K562 (cell line): Measurements from ENCODE around the gene POLDIP3. TPM values are rescaled to one million over a fixed set of nuclear protein-coding genes. Genes with fewer than 3 reads are reported as not detected.
"Not testable (repeated sequence)": the region's sequence is repeated elsewhere in the genome, so short reads cannot be mapped to it uniquely, and the experiment has no call there.

Experiments
- ATAC-seq: fragments of 200-7000 bp; cut with Tn5 transposase; 3 replicates; pipeline ENCODE4 v1.9.1; 2020; ENCODE audit warnings: moderate library complexity
- BruUV-seq: library from RNA; stranded (reverse); fragments of 400-500 nt; replicated peaks from 2 replicates; lab custom pipeline; 2021; lab: Mats Ljungman, UMichigan
- CTCF ChIA-PET: fragments of 300-600 bp; formaldehyde crosslinking; extraction: SDS; loops from one replicate; lab custom pipeline; 2021; ENCODE audit warnings: low intra/inter-chr PET ratio; lab: Yijun Ruan, JAX
- POLR2A ChIA-PET: fragments of 300-600, 350-650 bp; sonication (Branson Sonifier 250); formaldehyde crosslinking; extraction: SDS; loops from one replicate; lab custom pipeline; 2021; ENCODE audit warnings: antibody characterized with exemption, inconsistent platforms; lab: Yijun Ruan, JAX
- DNase-seq, 4 experiments: peaks; one replicate each; pipeline versions ENCODE4 v3.0.0 to v3.0.0-alpha.2; 2011 to 2018; ENCODE audit warnings: low spot score in 3 of 4, mixed read lengths in 3 of 4; ENCODE audit errors: extremely low read depth in 1 of 4
- FAIRE-seq: peaks from 2 replicates; lab custom pipeline; 2011; peaks lifted over from hg19 to GRCh38; lab: Jason Lieb, UNC
- H2AFZ ChIP-seq: 2 replicates; pipeline ENCODE4 v1.6.0; 2011; ENCODE audit warnings: low read depth, low read length, control low read depth, inconsistent platforms
- H3K27ac ChIP-seq: fragments of 200-600 bp; 3 replicates; pipeline ENCODE4 v1.8.0; 2011; ENCODE audit warnings: low read depth, mild to moderate bottlenecking, control low read depth, inconsistent platforms, low read length, moderate library complexity, mixed read lengths; ENCODE audit errors: extremely low read depth
- H3K27me3 ChIP-seq, 2 experiments: fragments of 300-600 bp in 1 of 2; 2 replicates in 1 of 2; 3 replicates in 1 of 2; pipeline versions ENCODE4 v1.6.0 to v1.8.0; 2011; ENCODE audit warnings: inconsistent platforms in 2 of 2, low read length in 2 of 2, mild to moderate bottlenecking in 1 of 2, mixed read lengths in 1 of 2, moderate library complexity in 1 of 2; ENCODE audit not compliant: control insufficient read depth in 2 of 2, insufficient read depth in 2 of 2
- H3K36me3 ChIP-seq: fragments of 300-600 bp; 3 replicates; pipeline ENCODE4 v1.8.0; 2011; ENCODE audit warnings: mild to moderate bottlenecking, low read length, inconsistent platforms; ENCODE audit not compliant: control insufficient read depth, insufficient read depth
- H3K4me1 ChIP-seq, 2 experiments: fragments of 200-600 bp in 1 of 2; replicated peaks in 1 of 2; 2 replicates in 1 of 2; 3 replicates in 1 of 2; pipeline versions ENCODE4 v1.5.1 to v1.8.0; 2011; ENCODE audit warnings: inconsistent platforms in 2 of 2, low read length in 2 of 2, mild to moderate bottlenecking in 1 of 2, mixed read lengths in 1 of 2, moderate library complexity in 1 of 2; ENCODE audit not compliant: control insufficient read depth in 2 of 2, insufficient read depth in 2 of 2
- H3K4me2 ChIP-seq: 2 replicates; pipeline ENCODE4 v1.6.1; 2011; ENCODE audit warnings: low read length, control low read depth, inconsistent platforms, mixed read lengths; ENCODE audit not compliant: insufficient read depth
- H3K4me3 ChIP-seq: fragments of 200-600 bp; sonication (generic), shearing (Covaris generic); 2 replicates; pipeline ENCODE4 v1.5.1; 2016; ENCODE audit warnings: control low read depth, inconsistent platforms
- H3K79me2 ChIP-seq: fragments of 200-600 bp; 3 replicates; pipeline ENCODE4 v1.8.0; 2011; ENCODE audit warnings: low read length, inconsistent platforms; ENCODE audit not compliant: control insufficient read depth, insufficient read depth
- H3K9ac ChIP-seq, 2 experiments: 2 replicates each; pipeline versions ENCODE4 v1.6.0 to v1.6.1; 2011; ENCODE audit warnings: low read depth in 2 of 2, low read length in 2 of 2, control low read depth in 1 of 2, inconsistent platforms in 1 of 2, mild to moderate bottlenecking in 1 of 2, mixed read lengths in 1 of 2; ENCODE audit not compliant: insufficient read depth in 1 of 2
- H3K9me1 ChIP-seq: one replicate; pipeline ENCODE4 v1.6.0; 2011; ENCODE audit warnings: inconsistent platforms, mild to moderate bottlenecking, low read length, moderate library complexity; ENCODE audit not compliant: control insufficient read depth, insufficient read depth
- H3K9me3 ChIP-seq: replicated peaks from 2 replicates; pipeline ENCODE4 v1.5.1; 2011; ENCODE audit warnings: low read depth, low read length, inconsistent platforms; ENCODE audit not compliant: control insufficient read depth, insufficient read depth
- H4K20me1 ChIP-seq: replicated peaks from 2 replicates; pipeline ENCODE4 v1.6.1; 2011; ENCODE audit warnings: low read length, inconsistent platforms, mixed read lengths; ENCODE audit not compliant: control insufficient read depth, insufficient read depth
- POLR2A ChIP-seq: fragments of 450-650 bp; conservative IDR thresholded peaks from 2 replicates; pipeline ENCODE4 v1.6.1; 2016
- POLR2G ChIP-seq: fragments of 200-400 bp; formaldehyde crosslinking; IDR thresholded peaks from 2 replicates; pipeline ENCODE4 v1.6.1; 2017; ENCODE audit warnings: low read depth, mild to moderate bottlenecking, antibody characterized with exemption, low read length, moderate library complexity
- RBFOX2 ChIP-seq: fragments of 200-400 bp; formaldehyde crosslinking; IDR thresholded peaks from 2 replicates; pipeline ENCODE4 v1.6.1; 2017; ENCODE audit warnings: low read depth, mild to moderate bottlenecking, low read length, moderate library complexity
- SUPT5H ChIP-seq: fragments of 450-650 bp; IDR thresholded peaks from 2 replicates; pipeline ENCODE4 v1.6.1; 2016
- ZBTB33 ChIP-seq: sonication (generic); formaldehyde crosslinking; IDR thresholded peaks from 2 replicates; pipeline ENCODE4 v1.8.1; 2023; ENCODE audit warnings: mild to moderate bottlenecking, missing genetic modification reagents
- WGBS: fragments of 100-300 bp; shearing (Covaris generic); methylation state at CpG from one replicate; pipeline ENCODE4 v1.1.6; 2016; ENCODE audit warnings: low coverage, mixed read lengths; ENCODE audit not compliant: insufficient coverage; ENCODE audit errors: missing lambda C conversion rate; 5-methylcytosine and 5-hydroxymethylcytosine counted together
- in situ Hi-C: fragments of 300-500 bp; cut with MboI; formaldehyde crosslinking; loops from 4 replicates; pipeline ENCODE4 v1.15.0; 2018; ENCODE audit warnings: inconsistent platforms, mixed read lengths
- intact Hi-C: fragments of 100-400 bp; cut with micrococcal nuclease; formaldehyde crosslinking; loops from 2 replicates; pipeline ENCODE4 v1.14.2; 2022
- polyA plus RNA-seq, 8 experiments: library from polyadenylated mRNA; depleted of rRNA in 4 of 8; stranded (reverse) in 5 of 8; unstranded in 3 of 8; fragments of >200 nt; fragmentation: Nextera tagmentation in 2 of 8; fragmentation: Illumina TruSeq in 1 of 8; extraction: Ambion mirVana in 2 of 8; extraction: Trizol in 1 of 8; gene quantifications; 2 replicates each; pipeline versions ENCODE4 v1.2.1 to v1.2.3, GENCODE V29; 2011 to 2014; ENCODE audit warnings: inconsistent platforms in 1 of 8, missing spikeins in 1 of 8
- total RNA-seq, 7 experiments: library from RNA; depleted of rRNA in 6 of 7; stranded (reverse); fragments of >200 nt in 6 of 7; fragmentation: Illumina TruSeq in 2 of 7; extraction: Trizol in 2 of 7; gene quantifications; 2 replicates each; pipeline versions ENCODE4 v1.2.1 to v1.2.3, GENCODE V29; 2011 to 2021; ENCODE audit warnings: low replicate concordance in 1 of 7

POLDIP3 gene
- total and polyA plus RNA-seq, 9 of the 15 experiments (the other 6 are each of a cell fraction or from before 2014, with no cell fraction given): 14.3 to 53.0 (median 26.3) TPM

GRCh38 chr22:42575996-42576574, 38.6 kb downstream of the POLDIP3 start:
- H3K9me1 ChIP-seq, H4K20me1 ChIP-seq, H3K27ac ChIP-seq, H3K9me3 ChIP-seq, ATAC-seq, H2AFZ ChIP-seq, CTCF ChIA-PET, intact Hi-C loops, DNase-seq, FAIRE-seq, H3K4me3 ChIP-seq, H3K27me3 ChIP-seq, H3K4me2 ChIP-seq, BruUV-seq, in situ Hi-C loops, POLR2A ChIA-PET, H3K9ac ChIP-seq: not testable (repeated sequence)
- peak; percentile 21; the same call in 1 of the 2 replicates for TF ChIP-seq POLR2G
- 90% methylated on average over 2 of the region's 30 CpGs for WGBS
- Histone ChIP-seq H3K36me3 (peaks cover 45% of the 10 kb centered on the region; the same call in 1 of the 3 replicates), H3K4me1 (peaks cover 0 to 16% of the 10 kb centered on the region in 2 experiments; a peak in 2 of 5 replicates), H3K79me2 (peaks cover 16% of the 10 kb centered on the region)

GRCh38 chr22:42574468-42574867, 40.2 kb downstream of the POLDIP3 start:
- H3K4me1 ChIP-seq: peaks cover 0 to 16% of the 10 kb centered on the region in 2 experiments; a peak in 2 of 5 replicates

More at GRCh38 chr22:42574468-42574867, 40.2 kb downstream of the POLDIP3 start:
- DNase-seq, FAIRE-seq, H3K4me2 ChIP-seq, H3K9me1 ChIP-seq, H3K27me3 ChIP-seq, POLR2A ChIA-PET, H3K9me3 ChIP-seq, in situ Hi-C loops, ATAC-seq, H3K9ac ChIP-seq, H3K27ac ChIP-seq, H3K79me2 ChIP-seq, intact Hi-C loops, CTCF ChIA-PET, H3K4me3 ChIP-seq, BruUV-seq, H4K20me1 ChIP-seq, H2AFZ ChIP-seq: not testable (repeated sequence)
- TF ChIP-seq POLR2A (peak; percentile 59), RBFOX2 (peak; percentile 53), SUPT5H (0 out of 2 replicates have a peak, but pooled peaks have one; percentile 23), ZBTB33 (peak; percentile 64), POLR2G (peak; percentile 55)
- WGBS: 93% methylated on average over 9 of the region's 21 CpGs
- peaks cover 43% of the 10 kb centered on the region; the same call in 1 of the 3 replicates for H3K36me3 ChIP-seq
